Peyer's patch (tissue), 4 donors: ENCODE results near the gene TOP2B. TPM values are rescaled to one million over a fixed set of nuclear protein-coding genes. Genes with fewer than 3 reads are reported as not detected.

ENCODE experiments used
- DNase-seq, 3 donors: peaks; one replicate each; pipeline ENCODE4 v3.0.0-alpha.2; 2017 to 2019
- H3K27ac ChIP-seq, 4 donors: fragments of 200-600 bp; sonication (generic); one replicate each; pipeline ENCODE4 v1.5.1; 2016 to 2019
- H3K27me3 ChIP-seq, 2 donors: fragments of 200-600 bp; sonication (generic); one replicate each; pipeline ENCODE4 v1.5.1; 2019
- H3K36me3 ChIP-seq, 3 donors: fragments of 200-600 bp; sonication (generic); one replicate each; pipeline ENCODE4 v1.5.1; 2016 to 2019
- H3K4me1 ChIP-seq, 4 donors: fragments of 200-600 bp; sonication (generic); one replicate each; pipeline ENCODE4 v1.5.1; 2016 to 2019
- H3K4me3 ChIP-seq, 4 donors: fragments of 200-600 bp; sonication (generic); 1 replicate in 3 of 4; 2 replicates in 1 of 4; pipeline ENCODE4 v1.5.1; 2016 to 2019; ENCODE audit warnings: mild to moderate bottlenecking in 1 of 4
- H3K9me3 ChIP-seq, 4 donors: fragments of 200-600 bp; sonication (generic); one replicate each; pipeline ENCODE4 v1.5.1; 2016 to 2019; ENCODE audit warnings: mild to moderate bottlenecking in 1 of 4
- CTCF ChIP-seq, 6 experiments: fragments of 450-650 bp in 4 of 6; fragments of 200-600 bp in 2 of 6; sonication (generic) in 1 of 6; IDR thresholded peaks; one replicate each; pipeline ENCODE4 v1.5.1; 2017 to 2019; ENCODE audit warnings: antibody characterized with exemption in 6 of 6, mild to moderate bottlenecking in 3 of 6, moderate library complexity in 1 of 6
- POLR2A ChIP-seq, 2 donors: fragments of 450-650 bp; IDR thresholded peaks; one replicate each; pipeline ENCODE4 v1.5.1; 2017; ENCODE audit warnings: antibody characterized with exemption in 2 of 2, mild to moderate bottlenecking in 2 of 2, moderate library complexity in 2 of 2
- total RNA-seq, 4 donors: library from RNA; depleted of rRNA; stranded (reverse); fragments of >200 nt; gene quantifications; one replicate each; pipeline ENCODE4 v1.1.0, GENCODE V29; 2016

The TOP2B gene
- total RNA-seq, 4 donors from 2014 or later = 70.4 to 198 (median 73.8) TPM

GRCh38 chr3:25633919-25634318 lies 30.8 kb downstream of the TOP2B start:
- no peaks in the 10 kb centered on the region for H3K9me3 ChIP-seq
- no peak overlapping the region for H3K4me3 ChIP-seq
- no peak overlapping the region for H3K27ac ChIP-seq
- no peaks in the 10 kb centered on the region for H3K27me3 ChIP-seq
- no peak for DNase-seq
- H3K4me1 ChIP-seq = no peaks in the 10 kb centered on the region
- no peak for TF ChIP-seq CTCF (IDR thresholded peaks at IDR 0.05)
- no peak for TF ChIP-seq POLR2A (IDR thresholded peaks at IDR 0.05)
- H3K36me3 ChIP-seq = peaks cover 0 to 68% (median 0%) of the 10 kb centered on the region in 3 donors

GRCh38 chr3:25631989-25632388 lies 32.7 kb downstream of the TOP2B start:
- Histone ChIP-seq H3K27me3 (no peaks in the 10 kb centered on the region), H3K9me3 (no peaks in the 10 kb centered on the region), H3K4me1 (no peaks in the 10 kb centered on the region), H3K27ac (no peak overlapping the region), H3K36me3 (peaks cover 0 to 84% (median 0%) of the 10 kb centered on the region in 3 donors), H3K4me3 (no peak overlapping the region)
- TF ChIP-seq CTCF (IDR thresholded peaks at IDR 0.05) (no peak), POLR2A (IDR thresholded peaks at IDR 0.05) (no peak)
- no peak for DNase-seq

GRCh38 chr3:25621087-25621486 lies 43.6 kb downstream of the TOP2B start:
- TF ChIP-seq POLR2A (IDR thresholded peaks at IDR 0.05) (no peak), CTCF (IDR thresholded peaks at IDR 0.05) (no peak)
- peaks cover 0 to 76% (median 0%) of the 10 kb centered on the region in 3 donors for H3K36me3 ChIP-seq
- no peaks in the 10 kb centered on the region for H3K27me3 ChIP-seq
- DNase-seq = no peak
- H3K4me1 ChIP-seq = no peaks in the 10 kb centered on the region
- no peak overlapping the region for H3K27ac ChIP-seq
- no peak overlapping the region for H3K4me3 ChIP-seq
- H3K9me3 ChIP-seq = no peaks in the 10 kb centered on the region

GRCh38 chr3:25620493-25620892 lies 44.2 kb downstream of the TOP2B start:
- Histone ChIP-seq H3K4me1 (no peaks in the 10 kb centered on the region), H3K27ac (no peak overlapping the region)
- TF ChIP-seq POLR2A (IDR thresholded peaks at IDR 0.05) (no peak), CTCF (IDR thresholded peaks at IDR 0.05) (no peak)

GRCh38 chr3:25619382-25619781 lies 45.3 kb downstream of the TOP2B start:
- no peak for DNase-seq
- Histone ChIP-seq H3K36me3 (peaks cover 0 to 75% (median 0%) of the 10 kb centered on the region in 3 donors), H3K27me3 (no peaks in the 10 kb centered on the region), H3K9me3 (no peaks in the 10 kb centered on the region), H3K4me1 (no peaks in the 10 kb centered on the region), H3K27ac (no peak overlapping the region), H3K4me3 (no peak overlapping the region)
- no peak for TF ChIP-seq POLR2A (IDR thresholded peaks at IDR 0.05)
- TF ChIP-seq CTCF (IDR thresholded peaks at IDR 0.05) = no peak

More at GRCh38 chr3:25620493-25620892, 44.2 kb downstream of the TOP2B start:
- no peak for DNase-seq
- Histone ChIP-seq H3K4me3 (no peak overlapping the region), H3K36me3 (peaks cover 0 to 76% (median 0%) of the 10 kb centered on the region in 3 donors), H3K9me3 (no peaks in the 10 kb centered on the region), H3K27me3 (no peaks in the 10 kb centered on the region)

- Histone ChIP-seq H3K4me1 (no peaks in the 10 kb centered on the region), H3K4me3 (no peak overlapping the region), H3K36me3 (peaks cover 0 to 75% (median 0%) of the 10 kb centered on the region in 3 donors), H3K9me3 (no peaks in the 10 kb centered on the region), H3K27ac (no peak overlapping the region), H3K27me3 (no peaks in the 10 kb centered on the region)
- TF ChIP-seq CTCF (IDR thresholded peaks at IDR 0.05) = no peak
- no peak for TF ChIP-seq POLR2A (IDR thresholded peaks at IDR 0.05)
- DNase-seq = no peak
Measured at GRCh38 chr3:25618028-25618427, 46.7 kb downstream of the TOP2B start.
